ENCODE measurements around the gene SOBP.
"Not testable (repeated sequence)": the region's sequence is repeated elsewhere in the genome, so short reads cannot be mapped to it uniquely, and the experiment has no call there.

The SOBP gene

DNA sequence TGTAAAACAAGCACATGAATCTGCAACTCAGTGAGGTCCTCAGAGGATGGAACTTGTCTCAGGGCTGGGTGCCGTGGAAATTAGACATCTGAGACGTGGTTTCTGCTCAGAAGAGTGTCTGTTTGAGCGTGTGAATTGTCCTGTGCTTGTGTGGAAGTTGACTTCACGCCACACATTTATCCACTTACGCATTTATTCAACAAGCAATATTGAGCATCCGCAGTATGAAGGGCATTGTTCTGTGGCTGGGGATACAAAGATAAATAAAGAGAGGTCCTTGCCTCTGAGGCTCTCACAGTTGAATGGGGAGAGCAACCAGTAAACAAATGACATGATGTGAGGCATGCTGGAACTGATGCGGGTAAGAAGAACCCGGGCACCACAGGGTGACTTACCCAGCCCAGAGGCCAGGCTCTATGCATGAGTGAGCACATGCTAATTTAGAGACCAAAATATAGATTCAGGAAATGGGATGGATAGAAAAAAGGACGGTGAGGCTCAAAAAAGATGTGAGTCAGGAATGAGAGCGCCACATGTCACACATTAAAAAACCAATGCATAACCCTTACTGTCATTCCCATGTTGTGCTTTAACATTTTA, 60.4 kb downstream of the SOBP start:
- no peak for TF ChIP-seq CTCF (IDR thresholded peaks at IDR 0.05; ENCODE audit: low read length, missing control alignments)

GRCh38 chr6:107550906-107551305, 61.0 kb downstream of the SOBP start:
- H3K4me3 ChIP-seq (replicated peaks; ENCODE audit: low read depth, low read length): no peak overlapping the region
- DNase-seq (ENCODE audit: low read depth): no peak
- no peak for TF ChIP-seq CTCF (IDR thresholded peaks at IDR 0.05; ENCODE audit: low read length, missing control alignments)

More for the DNA sequence above, 60.4 kb downstream of the SOBP start:
- DNase-seq (ENCODE audit: low read depth): no peak
- H3K4me3 ChIP-seq (replicated peaks; ENCODE audit: low read depth, low read length): no peak overlapping the region

DNA sequence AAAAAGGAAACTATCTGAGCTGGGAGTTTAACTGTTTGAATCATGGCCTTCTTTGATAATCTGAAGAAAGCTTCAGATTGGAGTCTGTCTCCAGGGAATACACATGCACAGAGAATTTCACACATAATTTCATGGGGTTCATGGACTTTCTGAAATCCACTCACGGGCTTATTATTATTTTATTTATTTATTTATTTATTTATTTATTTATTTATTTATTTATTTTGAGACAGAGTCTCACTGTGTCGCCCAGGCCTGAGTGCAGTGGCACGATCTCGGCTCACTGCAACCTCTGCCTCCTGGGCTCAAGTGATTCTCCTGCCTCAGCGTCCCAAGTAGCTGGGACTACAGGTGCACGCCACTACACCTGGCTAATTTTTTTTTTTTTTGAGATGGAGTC, 63.2 kb downstream of the SOBP start:
- not testable (repeated sequence) for H3K4me3 ChIP-seq (replicated peaks; ENCODE audit: low read depth, low read length); DNase-seq (ENCODE audit: low read depth)

- TF ChIP-seq CTCF (IDR thresholded peaks at IDR 0.05; ENCODE audit: low read length, missing control alignments): no peak
- H3K4me3 ChIP-seq (replicated peaks; ENCODE audit: low read depth, low read length): no peak overlapping the region
- DNase-seq (ENCODE audit: low read depth): no peak
Observed at GRCh38 chr6:107554326-107554725, 64.4 kb downstream of the SOBP start.

- H3K4me3 ChIP-seq (replicated peaks; ENCODE audit: low read depth, low read length): no peak overlapping the region
- DNase-seq (ENCODE audit: low read depth): no peak
- no peak for TF ChIP-seq CTCF (IDR thresholded peaks at IDR 0.05; ENCODE audit: low read length, missing control alignments)
Observed at GRCh38 chr6:107554918-107555317, 65.0 kb downstream of the SOBP start.

DNA sequence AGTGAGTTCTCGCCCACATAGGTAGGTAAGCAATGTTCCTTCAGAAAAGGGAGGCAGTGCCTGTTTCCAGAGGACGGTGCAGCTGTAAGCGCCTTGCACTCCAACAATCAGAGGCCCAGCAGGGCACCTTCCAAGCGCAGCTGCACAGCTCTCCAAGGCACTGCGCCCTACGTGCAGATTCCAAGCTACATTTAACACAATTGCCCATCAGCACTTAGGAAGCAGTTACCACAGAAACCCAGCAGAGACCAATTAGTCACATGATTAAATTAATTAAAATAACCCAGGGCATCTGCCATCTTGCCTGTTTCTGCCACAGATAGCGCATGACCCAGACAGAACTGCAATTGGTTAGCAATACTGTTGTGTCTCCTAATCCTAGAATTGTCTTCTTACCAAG, 65.5 kb downstream of the SOBP start:
- no peak for DNase-seq (ENCODE audit: low read depth)
- H3K4me3 ChIP-seq (replicated peaks; ENCODE audit: low read depth, low read length): no peak overlapping the region
- TF ChIP-seq CTCF (IDR thresholded peaks at IDR 0.05; ENCODE audit: low read length, missing control alignments): no peak

DNA sequence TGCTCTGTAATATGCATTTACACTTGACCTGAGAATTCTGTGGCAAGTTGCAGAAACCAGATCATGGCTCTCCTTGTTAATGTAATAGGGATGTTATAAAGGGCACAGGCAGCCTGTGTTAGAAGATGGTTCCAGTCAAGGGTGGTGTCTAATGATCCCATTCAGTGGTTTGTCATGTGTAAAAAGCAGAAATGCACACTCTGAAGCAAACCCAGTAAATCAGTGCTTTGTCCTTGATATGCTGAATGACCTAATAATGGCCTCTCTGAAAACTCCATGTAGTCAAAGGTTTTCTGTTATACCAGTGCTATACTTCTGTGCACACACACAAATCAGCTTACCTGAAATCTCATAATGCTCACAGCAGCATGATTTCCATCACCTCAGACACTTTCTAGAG, 66.2 kb downstream of the SOBP start:
- TF ChIP-seq CTCF (IDR thresholded peaks at IDR 0.05; ENCODE audit: low read length, missing control alignments): no peak
- no peak overlapping the region for H3K4me3 ChIP-seq (replicated peaks; ENCODE audit: low read depth, low read length)
- DNase-seq (ENCODE audit: low read depth): no peak

Measured in fibroblast of pulmonary artery (primary cell).